Retinal pigment epithelial cell (primary cell): ENCODE data around the gene TOPAZ1.

Source experiments
- DNase-seq: peaks from one replicate; pipeline ENCODE4 v3.0.0-alpha.2; 2010; ENCODE audit warnings: low read depth
- H3K4me3 ChIP-seq: 2 replicates; pipeline ENCODE4 v1.5.1; 2011; ENCODE audit warnings: mild to moderate bottlenecking, low read length, control low read depth, moderate library complexity
- TF ChIP-seq, protein P1 (sequence below): conservative IDR thresholded peaks from 2 replicates; pipeline ENCODE4 v1.5.1; 2011; ENCODE audit warnings: low read depth, low read length, control low read depth, inconsistent platforms

Gene TOPAZ1

DNA sequence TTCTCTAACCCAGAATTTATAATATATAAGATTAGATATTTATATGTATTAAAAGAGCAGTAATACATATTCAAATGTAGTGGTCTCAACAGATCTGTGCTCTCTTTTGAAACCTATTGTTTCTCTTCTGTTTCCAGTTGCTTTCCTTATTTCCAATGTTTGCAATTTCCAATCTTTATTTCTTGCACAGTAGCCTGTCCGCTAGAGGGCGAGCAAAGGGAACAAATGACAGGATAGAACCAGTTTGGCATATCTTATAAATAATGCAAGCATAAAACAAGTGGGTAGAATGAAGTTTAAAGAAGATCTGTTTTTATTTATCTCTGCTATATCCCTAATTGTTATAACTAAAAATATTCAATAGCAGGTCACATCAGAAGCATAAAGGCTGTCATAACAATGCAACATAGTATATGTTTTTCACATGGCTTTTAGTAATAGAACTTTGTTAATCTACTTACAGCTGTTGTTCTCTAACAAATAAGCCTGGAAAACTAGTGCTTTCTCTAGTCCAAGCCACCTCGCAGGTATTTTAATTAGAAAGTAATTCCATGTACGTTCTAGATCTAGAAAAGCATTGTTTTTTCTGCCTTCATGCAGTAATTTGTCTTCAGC, 81.8 kb downstream of the TOPAZ1 start:
- TF ChIP-seq, protein P1, sequence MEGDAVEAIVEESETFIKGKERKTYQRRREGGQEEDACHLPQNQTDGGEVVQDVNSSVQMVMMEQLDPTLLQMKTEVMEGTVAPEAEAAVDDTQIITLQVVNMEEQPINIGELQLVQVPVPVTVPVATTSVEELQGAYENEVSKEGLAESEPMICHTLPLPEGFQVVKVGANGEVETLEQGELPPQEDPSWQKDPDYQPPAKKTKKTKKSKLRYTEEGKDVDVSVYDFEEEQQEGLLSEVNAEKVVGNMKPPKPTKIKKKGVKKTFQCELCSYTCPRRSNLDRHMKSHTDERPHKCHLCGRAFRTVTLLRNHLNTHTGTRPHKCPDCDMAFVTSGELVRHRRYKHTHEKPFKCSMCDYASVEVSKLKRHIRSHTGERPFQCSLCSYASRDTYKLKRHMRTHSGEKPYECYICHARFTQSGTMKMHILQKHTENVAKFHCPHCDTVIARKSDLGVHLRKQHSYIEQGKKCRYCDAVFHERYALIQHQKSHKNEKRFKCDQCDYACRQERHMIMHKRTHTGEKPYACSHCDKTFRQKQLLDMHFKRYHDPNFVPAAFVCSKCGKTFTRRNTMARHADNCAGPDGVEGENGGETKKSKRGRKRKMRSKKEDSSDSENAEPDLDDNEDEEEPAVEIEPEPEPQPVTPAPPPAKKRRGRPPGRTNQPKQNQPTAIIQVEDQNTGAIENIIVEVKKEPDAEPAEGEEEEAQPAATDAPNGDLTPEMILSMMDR, result peak; percentile 88
- DNase-seq, result no peak
- no peak overlapping the region for H3K4me3 ChIP-seq

DNA sequence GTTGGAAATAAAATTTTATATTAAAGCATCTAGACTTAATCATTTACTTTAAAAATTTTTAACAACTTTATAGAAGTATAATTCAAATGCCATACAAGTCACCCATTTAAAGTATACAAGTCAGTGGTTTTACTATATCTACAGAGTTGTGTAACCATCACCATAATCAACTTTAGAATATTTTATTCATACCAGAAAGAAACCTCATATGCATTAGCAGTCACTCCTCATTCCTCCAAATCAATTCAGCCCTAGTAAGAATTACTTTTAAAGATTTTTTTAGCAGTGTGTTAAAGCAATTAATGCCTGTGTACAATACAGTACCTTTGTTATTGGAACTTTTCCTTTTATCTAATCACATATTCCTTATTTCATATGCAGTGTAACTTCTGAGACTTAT, 82.9 kb downstream of the TOPAZ1 start:
- no peak for DNase-seq
- TF ChIP-seq, protein P1, result no peak
- H3K4me3 ChIP-seq, result no peak overlapping the region

DNA sequence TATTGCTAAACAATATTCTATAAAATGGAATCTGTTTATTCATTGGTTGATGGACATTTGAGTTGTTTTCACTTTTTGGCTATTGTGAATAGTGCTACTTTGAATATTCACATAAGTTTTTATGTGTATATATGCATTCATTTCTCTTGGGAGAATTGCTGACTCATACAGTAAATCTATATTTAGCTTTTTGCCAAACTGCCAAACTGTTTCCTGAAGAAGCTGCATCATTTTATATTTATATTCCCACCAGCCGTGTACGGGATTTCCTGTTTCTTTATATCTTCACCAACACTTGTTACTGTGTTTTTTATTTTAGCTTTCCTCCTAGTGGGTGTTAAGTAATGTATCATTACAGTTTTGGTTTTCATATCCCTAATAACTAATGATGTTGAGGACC, 84.3 kb downstream of the TOPAZ1 start:
- no peak overlapping the region for H3K4me3 ChIP-seq
- no peak for DNase-seq
- TF ChIP-seq, protein P1, result no peak

DNA sequence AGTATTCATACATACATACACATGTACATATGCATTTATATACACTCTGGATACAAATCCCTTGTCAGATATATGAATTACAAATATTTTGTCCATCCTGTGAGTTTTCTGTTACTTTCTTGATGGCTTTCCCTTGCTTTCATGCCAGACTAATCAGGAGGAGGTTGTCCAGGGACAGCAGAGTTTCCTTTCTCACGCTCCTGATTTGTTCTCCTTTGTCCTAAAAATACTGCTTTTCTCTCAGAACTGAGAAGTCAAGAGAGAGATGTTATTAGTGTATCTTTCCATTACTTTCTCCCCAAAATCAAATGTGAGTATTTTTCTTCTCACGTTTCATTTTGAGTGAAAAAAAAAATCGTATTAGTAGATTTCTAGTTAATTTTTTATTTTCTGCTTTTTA, 84.8 kb downstream of the TOPAZ1 start:
- TF ChIP-seq, protein P1, result no peak
- DNase-seq, result no peak
- H3K4me3 ChIP-seq, result no peak overlapping the region

DNA sequence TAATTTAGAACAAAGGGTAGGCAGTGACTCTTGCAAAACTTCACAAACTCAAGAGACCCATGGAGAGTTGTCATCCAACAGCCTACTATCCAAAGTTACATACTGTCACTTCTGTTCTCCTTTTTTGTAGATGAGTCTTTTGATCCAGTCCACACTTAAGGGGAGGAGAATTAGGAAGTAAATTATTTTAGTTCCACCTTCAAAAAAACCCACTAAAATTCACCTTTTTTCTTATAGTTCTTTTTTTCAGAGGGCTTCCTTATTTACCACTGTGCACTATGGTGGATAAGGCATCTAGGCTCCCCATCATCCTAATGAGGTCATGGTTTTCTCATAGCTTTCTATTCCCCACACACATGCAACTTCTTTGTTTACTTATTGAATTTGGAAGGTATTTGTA, 88.3 kb downstream of the TOPAZ1 start:
- no peak overlapping the region for H3K4me3 ChIP-seq
- TF ChIP-seq, protein P1, result no peak
- DNase-seq, result no peak

DNA sequence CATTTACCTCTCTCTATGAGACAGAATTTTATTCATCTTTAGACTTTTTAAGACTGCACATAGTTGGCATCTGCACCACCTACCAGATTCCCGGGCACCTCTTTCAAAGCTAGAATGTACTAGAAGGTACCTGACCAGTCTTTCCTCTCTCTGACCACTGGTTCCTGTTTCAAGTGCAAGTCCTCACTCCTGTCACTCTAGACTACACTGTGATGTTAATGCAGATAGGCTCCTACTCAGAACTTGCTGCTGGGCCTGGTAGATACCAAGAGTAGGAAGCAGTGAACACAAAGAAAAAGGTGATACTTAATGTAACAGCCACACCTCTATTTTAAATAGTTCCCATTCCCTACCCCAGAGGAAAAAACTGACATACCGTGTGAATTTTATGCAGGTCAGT, 88.8 kb downstream of the TOPAZ1 start:
- no peak overlapping the region for H3K4me3 ChIP-seq
- no peak for DNase-seq
- TF ChIP-seq, protein P1, result no peak

DNA sequence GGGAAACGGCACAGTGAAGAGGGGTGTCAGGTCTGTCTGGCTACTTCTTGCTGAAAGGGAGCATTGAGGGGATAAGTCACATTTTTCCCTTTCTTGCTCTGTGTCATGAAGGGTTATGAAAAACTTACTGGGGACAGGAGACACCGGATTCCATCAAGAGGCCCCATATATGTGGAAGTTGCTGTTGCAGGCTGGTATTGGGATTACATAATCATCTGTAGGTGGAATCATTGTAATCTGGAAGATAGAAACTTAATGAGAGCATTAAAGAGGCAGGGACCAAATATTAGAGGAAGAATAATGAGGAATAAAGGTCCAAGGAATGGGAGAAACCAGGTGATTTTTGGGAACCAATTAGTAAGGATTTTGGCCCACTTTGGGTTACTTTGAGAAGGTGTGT, 92.6 kb downstream of the TOPAZ1 start:
- TF ChIP-seq, protein P1, result no peak
- H3K4me3 ChIP-seq, result no peak overlapping the region
- DNase-seq, result no peak
